ENCODE measurements around the gene IGLL5.

DNA sequence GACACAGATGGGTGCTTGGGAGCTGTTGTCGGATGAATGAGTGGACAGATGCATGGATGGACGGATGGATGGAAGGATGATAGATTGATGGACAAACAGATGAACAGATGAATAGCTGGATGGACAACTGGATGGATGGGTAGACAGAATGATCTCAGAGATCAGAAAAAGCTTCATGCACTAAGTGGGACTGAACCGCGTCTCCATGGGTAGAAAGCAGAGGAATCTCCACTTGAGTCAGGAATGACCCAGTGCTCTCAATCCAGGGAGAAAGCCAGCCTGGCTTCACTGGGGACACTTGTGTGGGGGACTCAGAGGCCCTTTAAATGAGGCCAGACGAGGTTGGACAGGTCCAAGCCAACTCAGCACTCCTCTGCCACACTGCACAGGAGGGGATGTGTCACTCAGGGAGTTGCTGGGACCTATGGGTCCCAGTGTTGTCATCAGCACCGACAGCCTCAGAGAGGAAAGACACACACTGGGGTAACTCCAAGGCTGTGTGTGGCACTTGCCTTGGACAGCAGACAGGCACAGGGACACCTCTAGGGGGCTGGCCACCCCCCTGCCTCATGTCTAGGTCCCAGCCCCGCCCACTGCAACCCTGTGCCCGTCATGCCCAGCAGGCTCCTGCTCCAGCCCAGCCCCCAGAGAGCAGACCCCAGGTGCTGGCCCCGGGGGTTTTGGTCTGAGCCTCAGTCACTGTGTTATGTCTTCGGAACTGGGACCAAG is 5.6 kb downstream of the IGLL5 start:
- TF ChIP-seq, protein P1, sequence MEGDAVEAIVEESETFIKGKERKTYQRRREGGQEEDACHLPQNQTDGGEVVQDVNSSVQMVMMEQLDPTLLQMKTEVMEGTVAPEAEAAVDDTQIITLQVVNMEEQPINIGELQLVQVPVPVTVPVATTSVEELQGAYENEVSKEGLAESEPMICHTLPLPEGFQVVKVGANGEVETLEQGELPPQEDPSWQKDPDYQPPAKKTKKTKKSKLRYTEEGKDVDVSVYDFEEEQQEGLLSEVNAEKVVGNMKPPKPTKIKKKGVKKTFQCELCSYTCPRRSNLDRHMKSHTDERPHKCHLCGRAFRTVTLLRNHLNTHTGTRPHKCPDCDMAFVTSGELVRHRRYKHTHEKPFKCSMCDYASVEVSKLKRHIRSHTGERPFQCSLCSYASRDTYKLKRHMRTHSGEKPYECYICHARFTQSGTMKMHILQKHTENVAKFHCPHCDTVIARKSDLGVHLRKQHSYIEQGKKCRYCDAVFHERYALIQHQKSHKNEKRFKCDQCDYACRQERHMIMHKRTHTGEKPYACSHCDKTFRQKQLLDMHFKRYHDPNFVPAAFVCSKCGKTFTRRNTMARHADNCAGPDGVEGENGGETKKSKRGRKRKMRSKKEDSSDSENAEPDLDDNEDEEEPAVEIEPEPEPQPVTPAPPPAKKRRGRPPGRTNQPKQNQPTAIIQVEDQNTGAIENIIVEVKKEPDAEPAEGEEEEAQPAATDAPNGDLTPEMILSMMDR (IDR thresholded peaks at IDR 0.05), result no peak
- no peak for TF ChIP-seq POLR2A (IDR thresholded peaks at IDR 0.05)
